AG08395 (cell line): Measurements from ENCODE around the gene HEATR9.

ENCODE experiments used
- DNase-seq: peaks from one replicate; pipeline ENCODE4 v3.0.0; 2012; ENCODE audit warnings: mixed read lengths, low spot score

The HEATR9 gene

DNA sequence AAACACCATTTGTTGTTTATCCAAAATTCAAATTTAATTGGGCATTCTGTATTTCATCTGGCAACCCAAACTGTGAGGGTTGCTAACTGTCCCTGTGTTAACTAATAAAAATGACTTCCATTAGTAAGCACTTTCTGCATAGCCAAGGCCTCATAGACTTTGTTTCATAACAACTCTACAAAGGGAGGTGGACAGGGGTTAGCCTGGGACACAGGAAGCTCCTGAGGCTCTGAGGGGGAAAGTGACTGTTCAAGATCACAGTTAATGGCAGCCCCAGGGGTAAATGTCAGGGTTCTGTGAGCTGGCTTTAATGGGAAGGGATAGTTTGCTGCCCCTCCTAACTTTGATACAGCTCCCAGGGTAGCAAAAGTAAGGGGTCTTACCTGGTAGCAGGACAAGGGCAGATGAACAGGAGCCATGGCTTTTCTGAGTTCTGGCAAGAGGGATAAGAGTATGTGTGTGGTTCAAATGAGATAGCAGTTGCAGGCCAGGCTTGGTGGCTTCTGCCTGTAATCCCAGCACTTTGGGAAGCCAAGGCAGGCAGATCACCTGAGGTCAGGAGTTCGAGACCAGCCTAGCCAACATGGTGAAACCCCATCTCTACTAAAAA is 2.2 kb downstream of the HEATR9 start:
- no peak for DNase-seq

DNA sequence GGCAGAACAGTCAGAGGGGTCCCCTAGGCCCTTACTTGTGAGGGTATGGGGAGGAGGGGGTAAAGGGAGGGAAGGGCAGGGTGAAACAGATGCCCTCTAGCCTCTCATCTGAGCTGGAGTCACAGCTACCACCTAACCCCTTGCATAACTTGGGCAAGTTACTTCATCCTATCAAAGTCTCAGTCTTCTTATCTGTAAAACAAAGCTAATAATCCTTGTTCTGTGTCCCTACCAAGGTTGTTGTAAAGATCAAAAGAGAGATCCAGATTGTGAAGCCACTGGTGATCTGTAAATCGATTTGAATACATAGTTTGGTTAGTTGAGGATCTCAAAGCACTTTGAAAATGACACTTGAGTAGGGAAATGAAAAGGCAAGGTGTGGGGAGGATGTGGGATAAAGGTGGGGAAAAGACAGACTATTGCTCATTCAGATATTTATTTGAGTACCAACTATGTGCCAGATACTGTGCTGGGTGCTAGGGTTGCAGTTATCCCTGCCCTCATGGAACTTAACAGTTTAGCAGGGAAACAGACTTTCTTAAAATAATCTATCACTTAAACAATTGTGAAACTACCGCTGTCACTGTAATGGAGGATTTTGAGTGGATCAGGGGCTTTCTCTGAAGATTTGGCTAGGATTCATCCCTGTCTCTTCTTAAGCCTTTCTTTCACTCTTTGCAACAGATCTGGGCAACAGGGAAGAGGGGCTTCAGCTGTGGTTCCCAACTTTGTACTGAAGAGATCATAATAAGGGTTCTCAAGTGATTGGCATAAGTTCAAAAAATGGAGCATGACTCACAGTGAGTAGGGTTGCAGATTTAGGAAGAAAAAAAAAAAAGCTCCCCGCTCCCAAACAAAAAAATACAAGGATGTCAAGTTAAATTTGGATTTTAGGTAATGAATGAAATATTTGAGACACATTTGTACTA is 3.0 kb downstream of the HEATR9 start:
- DNase-seq, result peak; percentile 42

DNA sequence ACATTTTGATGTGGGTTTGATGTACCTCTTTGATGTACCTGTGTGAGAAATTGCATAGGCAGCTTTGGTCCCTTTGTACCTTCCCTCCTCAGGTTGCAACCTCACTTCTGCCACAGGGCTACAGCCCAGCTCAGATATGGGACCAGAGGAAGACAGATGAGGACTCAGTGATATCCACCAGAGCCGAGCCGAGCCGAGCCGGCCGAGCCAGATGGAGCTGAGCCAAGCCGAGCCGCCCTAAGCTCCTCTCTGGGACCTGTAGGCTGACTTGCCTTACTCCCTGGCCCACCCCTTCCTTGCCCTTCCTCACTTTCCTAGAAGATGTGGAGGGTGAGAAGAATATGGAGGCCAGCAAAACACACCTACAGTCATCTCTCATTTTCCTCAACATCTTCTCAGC is 3.8 kb downstream of the HEATR9 start:
- no peak for DNase-seq

DNA sequence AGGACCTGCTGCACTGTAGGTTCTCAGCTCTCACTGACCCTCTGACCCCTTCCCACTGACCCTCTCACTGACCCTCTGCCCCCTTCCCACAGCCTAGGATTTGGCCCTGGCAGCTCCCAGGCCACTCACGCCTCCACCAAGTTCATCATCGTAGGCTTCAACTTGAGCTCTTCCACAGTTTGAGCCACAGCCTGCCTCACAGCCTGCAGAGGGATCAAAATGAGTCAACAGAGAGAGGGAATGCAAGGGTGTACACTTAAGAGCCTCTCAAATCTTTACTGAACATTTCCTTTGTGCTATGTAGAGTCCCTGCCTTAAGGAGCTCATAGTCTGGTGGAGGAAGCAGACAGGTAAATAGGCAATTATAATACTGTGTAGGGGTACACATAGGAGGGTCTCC is 12.1 kb downstream of the HEATR9 start:
- DNase-seq, result no peak

DNA sequence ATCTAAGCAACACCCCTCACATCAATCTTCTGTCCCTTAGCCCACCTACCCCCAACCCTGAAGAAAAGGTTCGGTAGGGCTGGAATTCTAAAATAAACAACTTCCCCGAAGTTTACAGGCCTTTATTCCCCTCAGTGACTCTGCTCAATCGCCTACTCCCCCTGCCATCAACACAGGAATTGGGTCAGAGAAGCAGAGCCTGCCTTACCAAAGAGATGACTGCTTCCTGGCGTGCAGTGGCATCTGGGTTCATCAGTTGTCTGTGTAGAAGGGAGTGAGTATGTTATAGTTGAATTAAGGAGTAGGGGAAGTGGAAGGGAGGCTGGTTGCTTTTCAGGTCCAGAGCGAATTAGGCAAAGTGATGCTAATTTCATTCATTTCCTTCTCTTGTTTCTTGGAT is 12.7 kb downstream of the HEATR9 start:
- DNase-seq, result no peak

DNA sequence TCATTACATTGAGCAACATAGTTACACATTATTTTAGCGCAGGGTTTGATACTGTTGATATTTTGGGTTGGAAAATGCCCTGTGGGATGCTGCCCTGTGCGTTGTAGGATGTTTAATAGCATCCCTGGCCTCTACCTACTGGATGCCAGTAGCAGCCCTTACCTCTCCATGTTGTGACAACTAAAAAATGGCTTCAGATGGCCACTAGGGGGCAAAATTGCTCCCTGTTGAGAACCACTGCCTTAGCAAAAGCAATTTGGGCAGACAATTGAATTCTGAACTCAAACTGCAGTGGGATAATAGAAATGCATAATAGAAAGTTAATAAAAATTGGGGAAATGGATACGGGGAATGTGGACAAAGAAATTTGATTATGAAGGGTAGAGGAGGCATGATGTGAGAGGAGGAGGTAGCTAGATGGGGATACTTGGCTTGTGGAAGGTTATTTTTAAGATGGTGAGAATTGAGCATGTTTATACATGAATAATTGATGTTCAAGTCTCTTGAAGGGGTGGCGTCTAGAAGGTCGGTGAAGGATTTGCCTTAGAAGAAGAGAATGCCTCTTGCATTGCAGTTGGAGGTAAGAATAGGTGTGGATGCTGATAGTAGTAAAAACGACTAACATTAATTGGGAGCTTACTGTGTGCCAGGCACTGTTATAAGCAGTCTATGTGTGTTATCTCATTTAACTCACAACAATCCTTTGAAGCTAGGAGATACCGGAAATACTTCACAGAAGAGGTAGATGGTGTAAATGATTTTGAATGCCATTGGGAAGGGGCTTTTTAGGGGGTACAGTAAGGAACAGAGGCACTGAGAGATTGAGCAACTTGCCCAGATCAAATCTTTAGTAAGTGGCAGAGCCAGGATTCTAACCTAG is 19.0 kb downstream of the HEATR9 start:
- peak; percentile 62 for DNase-seq

DNA sequence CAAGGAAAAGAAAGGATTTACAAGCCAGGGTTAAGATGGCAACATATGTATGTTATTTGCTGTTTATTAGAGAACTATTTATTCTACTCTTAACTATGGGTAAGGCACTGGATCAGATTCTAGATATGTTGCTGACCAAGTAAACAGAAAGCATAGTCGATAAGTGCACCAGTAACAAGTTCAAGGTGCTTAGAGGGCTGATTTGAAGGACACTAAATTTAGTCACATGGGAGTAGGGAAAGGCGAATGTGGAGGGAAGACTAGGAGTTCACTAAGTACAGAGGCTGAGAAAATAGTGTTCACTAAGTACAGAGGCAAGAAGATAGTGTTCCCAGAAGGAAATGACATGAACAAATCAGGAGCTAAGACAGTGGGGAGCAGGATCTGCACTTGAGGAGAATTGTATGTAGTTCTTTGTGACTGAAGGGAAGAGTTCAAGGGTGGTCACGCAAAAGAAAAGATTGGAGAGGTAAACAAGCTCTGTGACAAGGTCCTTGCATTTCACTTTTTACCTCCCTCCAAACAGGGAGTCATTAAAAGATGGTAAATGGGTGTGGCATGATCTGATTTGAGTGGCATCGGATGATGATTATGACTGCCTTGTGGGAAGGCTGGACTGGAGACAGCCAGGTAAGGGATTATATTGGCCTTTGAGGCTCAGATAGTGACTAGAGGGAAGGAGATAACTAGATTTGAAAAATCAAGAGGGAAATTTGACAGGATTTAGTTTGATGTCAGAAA is 20.9 kb downstream of the HEATR9 start:
- no peak for DNase-seq

DNA sequence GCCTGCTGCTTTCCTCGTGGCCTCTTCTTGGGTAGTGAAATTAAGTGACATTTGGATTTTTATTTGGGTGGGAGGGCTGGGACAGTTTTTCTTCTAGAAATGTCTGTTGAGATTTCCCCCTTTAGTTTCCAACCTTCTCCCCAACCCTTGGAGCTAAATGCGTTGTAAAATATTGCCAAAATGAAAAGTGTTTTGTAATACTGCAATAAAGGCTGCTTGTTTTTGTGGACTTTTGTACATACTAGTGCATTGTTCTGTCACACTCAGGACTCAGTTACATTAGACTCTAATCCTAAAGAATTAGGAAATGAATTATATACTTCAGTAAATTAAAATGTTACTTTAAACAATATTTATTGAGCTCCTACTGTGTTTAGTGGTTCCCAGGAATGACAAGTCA is 21.7 kb downstream of the HEATR9 start:
- no peak for DNase-seq

DNA sequence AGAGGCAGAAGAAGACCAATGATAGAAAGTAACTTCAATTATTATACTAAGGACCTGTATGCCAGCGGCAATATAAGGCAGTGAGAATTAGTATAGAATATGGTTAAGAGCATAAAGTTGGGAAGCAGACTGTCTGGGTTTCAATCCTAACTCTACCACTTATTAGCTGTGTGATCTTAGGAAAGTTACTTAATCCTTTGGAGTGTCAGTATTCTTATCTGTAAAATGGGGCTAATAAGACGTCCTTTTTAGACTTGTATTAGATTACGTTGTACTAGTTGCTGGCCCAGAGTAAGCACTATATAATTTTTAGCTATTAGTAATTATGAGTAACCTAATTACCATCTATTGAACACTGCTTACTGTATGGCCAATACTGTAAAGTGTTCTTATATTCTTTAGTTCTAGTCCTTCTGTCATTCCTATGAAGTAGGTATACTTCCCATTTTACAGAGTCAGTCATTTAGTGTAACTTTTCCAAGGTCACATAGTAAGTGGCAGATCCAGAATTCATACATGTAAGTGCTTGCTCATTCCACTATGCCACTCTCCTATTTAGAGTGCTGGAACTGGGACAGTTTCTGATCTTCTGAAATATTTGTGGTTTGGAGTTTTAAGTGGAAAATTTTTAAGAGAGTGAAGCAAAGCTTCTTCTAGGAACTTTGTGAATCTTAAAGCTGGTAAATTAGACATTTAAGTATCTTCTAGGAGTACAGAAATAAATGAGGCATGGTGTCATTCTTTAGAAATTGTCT is 22.5 kb downstream of the HEATR9 start:
- DNase-seq, result peak; percentile 52

DNA sequence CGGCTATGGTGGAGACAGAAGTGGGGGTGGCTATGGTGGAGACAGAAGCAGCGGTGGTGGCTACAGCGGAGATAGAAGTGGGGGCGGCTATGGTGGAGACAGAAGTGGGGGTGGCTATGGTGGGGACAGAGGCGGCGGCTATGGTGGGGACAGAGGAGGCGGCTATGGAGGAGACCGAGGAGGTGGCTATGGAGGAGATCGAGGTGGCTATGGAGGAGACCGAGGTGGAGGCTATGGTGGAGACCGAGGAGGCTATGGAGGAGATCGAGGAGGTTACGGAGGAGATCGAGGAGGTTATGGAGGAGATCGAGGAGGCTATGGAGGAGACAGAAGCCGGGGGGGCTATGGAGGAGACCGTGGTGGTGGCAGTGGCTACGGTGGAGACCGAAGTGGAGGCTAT is 24.1 kb downstream of the HEATR9 start:
- no peak for DNase-seq

DNA sequence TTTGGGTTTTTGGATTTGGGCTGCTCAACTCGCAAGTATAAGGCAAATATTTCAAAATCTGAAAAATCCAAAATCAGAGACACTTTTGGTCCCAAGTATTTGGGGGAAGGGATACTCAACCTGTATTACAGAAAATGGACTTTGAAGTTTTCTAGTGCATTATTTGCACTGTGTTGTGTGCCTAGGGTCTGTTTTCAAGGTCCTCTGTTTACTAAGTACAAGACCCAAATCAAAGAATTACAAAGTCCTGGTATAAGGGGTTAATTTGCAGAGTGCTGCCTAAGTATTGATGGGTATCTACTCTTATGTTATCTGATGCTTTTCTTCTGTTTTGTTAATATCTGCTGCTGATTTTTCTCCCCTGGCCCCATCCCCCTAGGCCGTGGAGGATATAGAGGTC is 25.0 kb downstream of the HEATR9 start:
- no peak for DNase-seq

DNA sequence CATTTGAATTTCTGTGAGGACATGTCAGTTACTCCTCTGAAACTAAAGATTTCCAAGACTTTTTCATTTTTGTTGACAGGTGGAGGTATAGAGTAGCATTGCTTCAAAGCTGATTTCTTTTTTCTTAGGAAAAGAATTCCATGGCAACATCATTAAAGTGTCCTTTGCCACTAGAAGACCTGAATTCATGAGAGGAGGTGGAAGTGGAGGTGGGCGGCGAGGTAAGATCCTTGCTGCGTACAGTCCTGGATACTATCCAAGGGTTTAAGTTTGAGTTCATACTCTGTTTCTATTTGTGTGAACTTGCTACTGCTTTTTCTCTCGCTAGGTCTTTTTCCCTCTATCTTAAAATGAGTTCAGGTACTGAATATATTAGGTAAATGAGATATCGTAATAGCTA is 26.5 kb downstream of the HEATR9 start:
- no peak for DNase-seq

DNA sequence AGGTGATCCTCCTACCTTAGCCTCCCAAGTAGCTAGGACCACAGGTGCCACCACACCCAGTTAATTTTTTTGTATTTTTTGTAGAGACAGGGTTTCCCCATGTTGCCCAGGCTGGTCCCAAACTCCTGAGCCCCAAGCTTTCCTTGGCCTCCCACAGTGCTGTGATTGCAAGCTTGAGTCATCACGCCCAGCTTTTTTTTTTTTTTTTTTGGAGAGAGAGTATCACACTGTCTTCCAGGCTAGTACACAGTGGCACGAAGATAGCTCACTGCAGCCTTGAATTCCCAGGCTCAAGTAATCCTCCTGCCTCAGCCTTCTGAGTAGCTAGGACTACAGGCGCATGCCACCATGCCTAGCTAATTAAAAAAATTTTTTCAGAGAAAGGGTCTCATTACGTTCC is 27.2 kb downstream of the HEATR9 start:
- peak; percentile 19 for DNase-seq

DNA sequence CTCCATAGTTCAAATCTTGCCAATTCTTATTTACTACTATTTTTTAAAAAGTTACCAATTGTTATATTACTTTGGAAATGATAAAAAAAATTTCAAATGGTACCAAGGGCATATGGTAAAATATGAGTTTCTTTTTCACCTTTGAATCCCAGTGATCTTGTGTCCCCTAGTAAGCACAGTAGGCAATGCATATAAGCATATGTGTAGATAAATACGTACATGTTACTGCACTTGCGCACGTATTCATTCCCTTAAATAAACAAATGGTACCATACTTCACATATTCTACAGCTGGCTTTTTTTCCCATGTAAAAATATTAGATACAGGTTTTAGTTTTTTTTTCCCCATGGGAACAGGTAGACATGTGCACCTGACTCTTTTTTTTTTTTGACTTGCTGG is 27.6 kb downstream of the HEATR9 start:
- no peak for DNase-seq

DNA sequence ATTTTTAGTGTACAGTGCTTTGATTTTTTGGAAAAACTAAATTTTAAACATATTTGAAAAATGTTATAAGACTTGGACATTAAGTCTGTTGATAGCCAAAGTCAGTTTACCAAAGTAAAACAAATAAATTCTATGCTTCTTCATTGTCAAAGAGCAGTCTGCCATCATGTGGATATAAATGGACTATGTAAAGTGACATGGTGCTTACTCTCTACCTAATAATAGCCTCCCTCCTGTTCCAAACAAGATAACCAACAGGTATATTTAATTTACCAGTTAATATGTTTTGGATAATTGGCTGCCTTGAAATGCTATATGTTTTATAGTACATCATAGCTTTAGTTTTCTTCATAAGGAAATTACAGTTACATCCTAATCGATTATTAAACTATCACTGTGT is 43.5 kb downstream of the HEATR9 start:
- no peak for DNase-seq

DNA sequence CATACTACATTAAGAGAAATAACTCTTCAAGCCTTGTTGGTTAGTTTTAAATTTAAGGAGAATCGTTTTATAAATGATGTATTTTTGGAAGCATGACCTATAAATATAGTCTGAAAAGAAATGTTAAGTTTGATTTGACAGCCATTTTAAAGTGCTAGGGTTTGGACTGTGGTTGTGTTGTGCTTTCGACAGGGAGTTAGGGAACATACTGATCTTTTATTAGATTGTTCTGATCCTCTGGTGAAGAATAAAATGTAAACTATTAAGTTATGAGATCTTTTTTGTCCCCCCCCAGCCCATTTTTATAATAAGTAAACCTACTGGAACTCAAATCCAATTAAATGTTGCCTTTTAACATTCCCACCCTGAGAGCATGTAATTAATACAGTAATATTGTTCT is 47.4 kb downstream of the HEATR9 start:
- no peak for DNase-seq

DNA sequence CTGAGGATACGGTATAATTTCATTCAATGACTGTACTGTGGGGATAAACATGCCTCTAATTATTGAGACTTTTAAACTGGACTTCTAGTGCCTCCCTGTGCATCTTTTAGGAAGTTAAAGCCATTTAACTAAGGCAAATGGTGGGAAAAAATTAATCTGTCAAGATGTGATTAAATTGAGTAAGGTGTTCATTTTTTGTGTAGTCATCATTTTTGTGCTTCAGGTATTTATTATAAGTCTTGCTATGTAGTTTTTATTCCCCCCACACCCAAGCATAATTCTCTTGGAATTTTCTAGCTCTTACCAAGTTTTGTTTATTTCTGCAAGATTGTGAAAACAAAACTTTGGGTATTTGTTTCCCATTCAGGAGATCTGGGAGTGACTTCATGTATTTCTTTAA is 49.2 kb downstream of the HEATR9 start:
- no peak for DNase-seq

DNA sequence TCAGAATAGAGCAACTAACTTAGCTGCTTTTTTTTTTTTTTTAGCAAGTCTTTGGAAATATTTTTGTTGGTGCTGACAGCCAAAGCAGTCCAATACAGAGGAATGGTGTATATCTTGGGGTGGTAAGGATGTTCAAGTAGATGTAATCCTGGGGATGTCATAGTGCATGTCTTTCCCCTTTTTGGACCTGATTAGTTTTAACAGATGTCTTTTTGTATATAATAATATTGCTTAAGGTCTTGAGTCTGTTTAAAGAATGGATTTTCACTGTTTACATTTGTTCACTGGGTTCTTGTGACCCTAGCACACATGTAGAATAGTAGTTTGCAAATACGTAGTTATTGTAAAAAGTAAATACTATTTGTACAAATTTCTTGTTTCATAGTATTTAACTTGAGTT is 51.5 kb downstream of the HEATR9 start:
- DNase-seq, result no peak

DNA sequence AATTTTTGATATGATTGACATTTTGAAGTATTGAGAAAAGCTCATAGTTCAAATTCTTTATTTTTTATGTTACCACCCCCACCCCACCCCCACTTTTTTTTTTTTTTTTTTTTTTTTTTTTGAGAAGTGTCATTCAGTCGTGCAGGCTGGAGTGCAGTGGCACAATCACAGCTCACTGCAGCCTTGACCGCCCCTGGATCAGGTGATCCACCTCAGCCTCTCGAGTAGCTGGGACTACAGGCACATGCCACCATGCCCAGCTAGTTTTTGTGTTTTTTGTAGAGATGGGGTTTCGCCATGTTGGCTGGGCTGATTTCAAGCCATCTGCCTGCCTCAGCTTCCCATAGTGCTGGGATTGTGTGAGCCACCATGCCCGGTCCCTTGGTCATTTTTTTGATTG is 52.0 kb downstream of the HEATR9 start:
- DNase-seq, result no peak

DNA sequence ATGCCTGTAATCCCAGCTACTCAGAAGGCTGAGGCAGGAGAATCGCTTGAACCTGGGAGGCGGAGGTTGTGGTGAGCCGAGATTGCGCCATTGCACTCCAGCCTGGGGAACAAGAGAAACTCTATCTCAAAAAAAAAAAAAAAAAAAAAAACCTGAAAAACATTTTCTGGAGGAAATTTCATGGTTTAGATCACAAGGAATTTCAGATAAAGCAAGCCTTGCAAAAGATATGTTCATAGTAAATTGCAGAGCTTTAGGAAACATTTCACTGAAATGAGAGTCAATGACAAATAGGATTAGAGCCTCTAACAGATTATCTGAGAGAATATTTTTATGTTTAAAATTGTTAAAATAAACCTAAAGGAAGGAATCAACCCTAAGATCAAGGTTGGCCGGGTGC is 56.2 kb downstream of the HEATR9 start:
- DNase-seq, result no peak

DNA sequence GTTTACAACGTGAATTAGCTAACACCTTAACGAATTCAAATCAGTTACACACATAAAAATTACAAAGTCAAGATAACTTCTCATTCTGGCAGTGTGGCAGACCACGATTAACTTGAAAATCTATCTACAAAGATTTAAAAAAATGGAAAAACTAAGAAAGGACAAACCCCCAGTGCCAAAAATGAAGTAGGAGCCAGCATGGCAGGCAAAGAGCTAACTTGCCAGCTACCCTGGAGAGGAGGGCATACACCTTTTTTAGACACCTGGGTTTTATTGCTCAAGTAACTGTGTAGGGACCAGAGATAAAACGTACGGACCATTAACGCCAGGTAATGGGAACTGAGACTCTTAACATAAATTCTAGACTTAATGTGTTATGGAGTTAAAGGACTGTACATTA is 56.9 kb downstream of the HEATR9 start:
- no peak for DNase-seq
